T1000 (cell line): Measurements from ENCODE around the gene ZNF470.
A peak's percentile ranks its signal among the peaks of the same experiment; 100 is the strongest.

Source experiments
- DNase-seq: peaks from one replicate; lab custom pipeline; 2025; ENCODE audit warnings: mixed read lengths; lab: John Stamatoyannopoulos, UW

Gene ZNF470

GRCh38 chr19:56608274-56608964 lies 41.2 kb downstream of the ZNF470 start:
- no peak for DNase-seq

GRCh38 chr19:56611288-56611687 lies 44.0 kb downstream of the ZNF470 start:
- no peak for DNase-seq

DNA sequence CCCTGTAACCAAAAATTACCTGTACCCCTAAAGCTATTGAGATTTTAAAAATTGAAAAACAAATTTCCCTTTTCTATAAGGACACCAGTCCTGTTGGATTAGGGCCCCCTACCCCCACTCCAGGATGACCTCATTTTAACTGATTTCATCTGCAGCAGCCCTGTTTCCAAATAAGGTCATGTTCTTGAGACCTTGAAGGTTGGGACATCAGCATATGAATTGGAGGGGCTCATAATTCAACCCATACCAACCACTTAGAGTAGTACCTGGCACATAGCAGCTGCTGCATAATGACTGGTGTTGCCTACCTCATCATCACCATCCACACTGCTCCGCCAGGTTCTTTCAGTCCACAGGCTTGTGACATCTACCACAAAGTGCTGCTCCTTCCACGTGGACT lies 45.5 kb downstream of the ZNF470 start:
- DNase-seq = no peak

DNA sequence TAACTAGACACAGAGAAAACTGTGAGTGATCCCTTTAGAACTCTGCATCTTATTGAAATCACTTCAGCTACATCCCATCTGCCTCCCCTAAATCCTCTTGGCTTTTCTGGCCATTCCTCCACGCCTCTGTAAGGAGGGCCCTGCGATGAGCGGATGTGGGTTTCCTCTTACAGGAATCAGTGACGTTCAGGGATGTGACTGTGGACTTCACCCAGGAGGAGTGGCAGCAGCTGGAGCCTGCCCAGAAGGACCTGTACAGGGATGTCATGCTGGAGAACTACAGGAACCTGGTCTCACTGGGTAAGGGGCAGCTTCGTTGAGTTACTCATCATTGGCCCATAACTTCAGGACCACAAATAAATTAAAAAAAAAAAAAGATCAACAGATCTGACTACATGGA lies 46.4 kb downstream of the ZNF470 start:
- DNase-seq = no peak

DNA sequence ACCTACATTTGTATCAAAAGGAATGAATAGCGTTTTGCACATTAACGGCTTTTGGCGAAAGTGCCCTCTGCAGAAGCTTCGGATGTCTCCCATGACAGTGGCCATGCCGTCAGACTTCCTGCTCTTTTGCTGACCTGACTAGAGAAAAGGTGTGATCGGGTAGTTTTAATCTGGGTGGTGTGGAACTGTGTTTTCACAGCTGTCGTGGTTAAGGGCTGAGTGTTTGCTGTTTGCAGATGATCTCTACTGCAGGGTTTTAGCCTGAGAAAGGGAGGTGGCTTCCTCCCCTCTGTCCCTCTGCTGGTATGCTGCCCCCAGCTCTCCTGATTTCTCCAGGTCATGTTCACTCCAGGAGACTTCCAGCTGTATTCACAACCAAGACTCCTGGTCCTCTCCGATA lies 50.3 kb downstream of the ZNF470 start:
- no peak for DNase-seq

DNA sequence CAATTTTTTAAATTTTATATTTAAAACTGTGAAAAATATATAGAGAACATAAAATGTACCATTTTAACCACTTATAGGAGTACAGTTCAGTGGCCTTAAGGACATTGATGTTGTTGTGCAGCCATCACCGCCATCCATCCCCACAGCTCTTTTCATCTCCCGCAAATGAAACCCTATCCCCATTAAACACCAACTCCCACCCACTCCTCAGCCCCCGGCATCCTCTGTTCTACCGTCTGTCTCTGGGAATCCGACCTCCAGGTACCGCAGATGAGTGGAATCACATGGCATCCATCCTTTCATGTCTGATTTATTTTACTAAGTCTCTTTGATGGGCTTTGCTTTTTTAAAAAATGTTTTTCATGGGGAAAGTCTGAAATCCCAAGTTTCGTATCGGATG lies 51.9 kb downstream of the ZNF470 start:
- no peak for DNase-seq

DNA sequence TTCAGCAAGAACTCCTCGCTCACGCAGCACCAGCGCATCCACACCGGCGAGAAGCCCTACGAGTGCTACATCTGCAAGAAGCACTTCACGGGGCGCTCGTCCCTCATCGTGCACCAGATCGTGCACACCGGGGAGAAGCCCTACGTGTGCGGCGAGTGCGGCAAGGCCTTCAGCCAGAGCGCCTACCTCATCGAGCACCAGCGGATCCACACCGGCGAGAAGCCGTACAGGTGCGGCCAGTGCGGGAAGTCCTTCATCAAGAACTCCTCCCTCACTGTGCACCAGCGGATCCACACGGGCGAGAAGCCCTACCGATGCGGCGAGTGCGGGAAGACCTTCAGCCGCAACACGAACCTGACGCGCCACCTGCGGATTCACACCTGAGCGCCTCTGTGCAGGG lies 55.1 kb downstream of the ZNF470 start:
- no peak for DNase-seq

DNA sequence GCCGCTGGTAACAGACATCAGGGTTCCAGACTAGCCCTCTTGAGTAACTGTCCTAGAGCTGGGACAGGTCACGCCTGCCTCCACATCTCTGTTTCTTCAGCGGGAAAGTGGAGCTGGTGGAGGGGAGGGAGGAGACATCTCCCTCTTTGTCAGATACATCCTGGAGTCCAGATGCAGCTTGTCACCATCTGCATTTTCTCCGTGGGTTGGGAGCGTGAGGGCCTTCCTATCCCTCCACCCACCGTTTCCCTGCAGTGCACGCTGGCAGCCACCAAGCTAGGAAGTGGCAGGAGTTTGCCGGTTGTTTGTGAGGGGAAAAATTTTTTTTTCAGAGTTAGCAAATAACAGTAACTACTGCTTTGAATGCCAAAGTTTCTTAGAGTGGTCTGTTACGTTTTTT lies 55.7 kb downstream of the ZNF470 start:
- DNase-seq = no peak

DNA sequence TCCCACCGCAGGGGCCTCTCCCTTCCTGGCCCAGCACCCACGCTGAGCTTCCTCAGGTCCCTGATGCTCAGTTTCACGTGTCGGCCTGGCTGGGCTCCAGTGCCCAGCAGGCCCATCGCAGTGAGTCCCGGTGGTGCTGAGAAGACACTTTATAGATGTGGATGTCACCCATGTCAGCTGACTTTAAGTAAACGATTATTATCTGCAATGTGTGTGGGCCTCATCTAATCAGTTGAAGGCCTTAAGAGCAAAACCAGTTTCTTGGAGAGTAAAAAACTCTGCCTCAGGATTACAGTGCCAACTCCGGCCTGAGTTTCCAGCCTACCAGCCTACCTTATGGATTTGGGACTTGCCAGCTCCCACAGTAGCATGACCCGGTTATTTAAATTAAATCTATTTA lies 58.4 kb downstream of the ZNF470 start:
- DNase-seq = no peak

- DNase-seq = no peak
These were observed 65.8 kb downstream of the ZNF470 start for GRCh38 chr19:56633021-56633420.

DNA sequence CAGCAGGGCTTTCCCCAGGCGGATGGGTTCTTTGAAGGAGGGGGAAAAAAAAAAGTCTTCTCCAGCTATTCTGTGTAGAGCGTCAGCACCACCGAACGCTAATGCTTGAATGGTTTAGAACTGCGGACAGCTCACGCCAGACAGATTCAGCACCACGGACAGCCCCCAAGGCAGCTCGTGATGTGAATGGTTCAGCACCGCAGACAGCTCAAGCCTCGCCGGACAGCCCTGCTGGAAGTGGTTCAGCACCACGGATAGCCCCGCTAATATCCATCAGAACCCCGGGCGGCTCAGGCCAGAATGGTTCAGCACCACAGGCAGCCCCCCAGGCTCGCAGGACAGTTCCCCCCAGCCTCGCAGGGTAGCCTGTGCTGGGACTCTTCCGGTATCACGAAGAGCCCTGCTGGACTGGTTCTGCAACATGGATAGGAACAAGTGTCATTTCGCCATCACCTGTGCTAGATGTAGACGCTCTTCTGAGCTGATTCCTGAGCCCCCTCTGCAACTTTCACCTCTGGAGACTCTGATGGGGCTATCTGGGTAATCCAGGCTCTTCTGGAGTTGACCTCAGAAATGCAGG lies 70.8 kb downstream of the ZNF470 start:
- peak; percentile 71 for DNase-seq
